Measurements from ENCODE around the gene OR6B2.
A peak's percentile ranks its signal among the peaks of the same experiment; 100 is the strongest.
"Not testable (repeated sequence)": the region's sequence is repeated elsewhere in the genome, so short reads cannot be mapped to it uniquely, and the experiment has no call there.

Gene OR6B2

DNA sequence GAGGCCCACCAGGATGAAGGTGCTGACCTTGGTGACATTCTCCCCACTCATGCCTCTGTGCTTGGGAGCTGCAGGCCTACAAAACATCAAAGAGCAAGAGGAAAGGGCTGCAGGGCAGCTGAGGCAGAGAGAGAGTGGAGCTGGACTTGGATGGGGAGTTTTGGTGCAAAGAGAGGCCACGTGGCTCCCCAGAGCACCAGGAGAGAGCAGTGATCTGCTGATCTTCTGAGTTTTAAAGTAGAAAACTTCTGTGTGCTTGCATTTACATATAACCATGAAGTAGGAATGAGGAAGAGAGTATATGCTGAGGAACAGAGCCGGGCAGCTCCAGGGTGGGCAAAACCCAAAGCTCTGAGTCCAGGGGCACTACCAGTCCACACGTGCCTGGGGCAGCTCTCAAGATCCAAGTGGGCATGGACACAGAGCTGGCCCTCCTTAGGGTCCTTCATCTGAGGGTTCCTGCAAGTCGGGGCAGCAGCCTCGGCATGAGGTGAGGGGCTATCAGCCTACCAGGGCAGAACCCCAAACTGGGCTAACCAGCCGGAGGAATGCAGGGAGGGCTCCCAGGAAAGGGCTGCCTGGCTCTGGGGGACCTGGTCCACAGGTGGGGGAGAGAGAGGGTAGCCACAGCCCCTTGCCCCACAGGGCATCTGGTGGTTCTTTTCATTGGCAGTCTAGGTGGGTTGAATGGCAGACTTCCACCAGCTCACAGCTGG, at the start of gene OR6B2:
Gene OR6B2 (minus strand): TSS at position 51 of the 716 bp plus-strand sequence. CDS start 0 bp downstream, at position 51.
- no peak for DNase-seq

DNA sequence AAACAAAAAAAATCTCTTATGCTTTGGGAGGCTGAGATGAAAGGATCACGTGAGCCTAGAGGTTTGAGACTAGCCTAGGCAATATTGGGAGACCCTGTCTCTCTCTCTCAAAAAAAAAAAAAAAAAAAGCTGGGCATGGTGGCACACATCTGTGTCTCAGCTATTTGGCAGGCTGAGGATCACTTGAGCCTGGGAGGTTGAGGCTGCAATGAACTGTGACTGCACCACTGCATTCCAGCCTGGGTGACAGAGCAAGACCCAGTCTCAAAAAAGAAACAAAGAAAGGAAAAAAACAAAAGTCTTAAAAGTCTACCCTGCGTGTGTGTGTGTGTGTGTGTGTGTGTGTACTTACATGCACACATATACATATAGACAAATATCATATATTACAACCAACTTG, 48.4 kb upstream of the OR6B2 start:
- no peak for DNase-seq

DNA sequence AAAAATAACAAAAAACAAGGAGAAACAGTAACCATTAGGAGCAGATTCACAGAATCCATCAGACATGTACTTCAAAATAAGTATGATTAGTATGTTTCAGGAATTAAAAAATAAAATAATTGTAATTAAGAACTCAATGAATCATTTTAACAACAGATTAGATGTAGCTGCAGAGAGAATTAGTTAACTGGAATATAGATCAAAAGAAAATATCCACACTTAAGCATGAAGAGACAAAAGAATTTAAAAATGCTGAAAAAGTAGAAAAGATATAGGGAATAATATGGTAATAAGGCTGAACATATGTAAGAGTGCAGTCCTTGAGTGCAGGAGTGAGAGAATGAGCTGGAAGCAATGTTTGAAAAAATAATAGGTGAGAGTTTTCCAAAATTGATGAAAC, 47.2 kb upstream of the OR6B2 start:
- DNase-seq, result no peak

DNA sequence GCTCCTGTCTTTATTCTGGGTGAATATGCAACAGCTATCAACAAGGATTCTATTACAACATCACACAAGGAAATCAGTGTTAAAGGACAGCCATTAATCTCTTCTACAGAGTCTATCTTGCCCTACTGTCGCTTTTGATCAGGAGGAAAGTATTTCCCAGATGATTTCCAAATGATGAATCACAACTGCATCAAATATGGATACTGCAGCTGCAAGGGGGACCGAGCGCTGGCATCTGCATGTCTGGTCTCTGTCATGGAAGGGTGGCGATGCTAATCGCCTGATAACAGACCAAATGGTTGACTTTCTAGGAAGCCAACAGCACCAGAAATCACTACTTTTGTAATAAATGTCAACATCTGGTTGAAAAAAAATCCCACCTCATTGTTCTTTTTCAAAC, 44.3 kb upstream of the OR6B2 start:
- DNase-seq, result no peak

DNA sequence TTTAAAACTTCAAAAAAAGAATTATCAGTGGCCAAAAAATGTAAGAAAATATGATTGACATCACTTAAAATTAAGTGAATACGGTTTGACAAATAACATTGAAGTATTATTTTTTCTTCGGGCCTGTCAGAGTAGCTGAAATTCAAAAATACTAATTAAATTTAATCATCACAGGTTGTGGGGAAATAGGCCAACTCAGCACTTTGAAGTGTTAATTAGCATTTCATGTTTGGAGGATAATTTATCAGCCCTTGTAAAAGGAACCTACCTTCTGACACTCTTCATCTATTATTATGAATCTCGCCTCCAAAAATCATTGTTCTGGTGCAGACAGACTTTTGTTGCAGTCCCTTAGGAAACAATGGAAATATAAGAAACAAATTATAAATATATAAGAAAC, 40.7 kb upstream of the OR6B2 start:
- no peak for DNase-seq

DNA sequence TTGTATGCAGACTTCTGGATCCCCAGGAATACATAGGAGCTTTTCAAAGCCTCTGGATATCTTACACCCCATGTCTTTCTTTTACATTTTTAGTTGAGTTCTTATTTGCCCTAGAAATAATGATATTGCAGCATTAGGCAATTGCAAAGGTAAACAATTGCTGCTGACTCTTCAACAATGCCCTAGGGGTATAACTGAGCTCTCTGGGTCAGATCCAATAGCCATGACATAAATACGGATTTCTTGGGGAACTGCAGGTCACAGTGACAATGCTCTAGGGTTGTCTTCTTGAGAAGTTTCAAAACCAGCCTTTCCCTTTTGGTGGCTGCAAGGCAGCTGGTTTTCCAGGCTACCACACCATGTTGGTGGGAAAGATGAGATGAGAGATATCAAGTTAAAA, 39.6 kb upstream of the OR6B2 start:
- DNase-seq, result no peak

DNA sequence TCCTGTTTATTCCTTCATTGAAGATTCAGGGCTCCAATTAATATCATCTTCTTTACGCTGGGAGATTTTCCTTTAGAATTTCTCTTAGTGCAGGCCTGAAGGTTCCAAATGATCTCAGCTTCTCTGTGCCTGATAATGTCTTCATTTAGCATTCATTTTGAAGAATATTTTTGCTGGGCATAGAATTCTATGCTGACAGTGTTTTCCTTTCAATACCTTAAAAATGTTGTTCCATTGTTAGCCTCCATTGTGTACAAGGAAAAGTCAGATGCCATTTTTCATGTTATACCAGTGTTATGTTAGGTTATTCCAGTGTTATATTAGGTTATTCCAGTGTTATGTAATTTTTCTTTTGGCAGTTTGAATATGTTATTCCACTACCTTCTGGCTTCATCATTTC, 38.0 kb upstream of the OR6B2 start:
- no peak for DNase-seq

DNA sequence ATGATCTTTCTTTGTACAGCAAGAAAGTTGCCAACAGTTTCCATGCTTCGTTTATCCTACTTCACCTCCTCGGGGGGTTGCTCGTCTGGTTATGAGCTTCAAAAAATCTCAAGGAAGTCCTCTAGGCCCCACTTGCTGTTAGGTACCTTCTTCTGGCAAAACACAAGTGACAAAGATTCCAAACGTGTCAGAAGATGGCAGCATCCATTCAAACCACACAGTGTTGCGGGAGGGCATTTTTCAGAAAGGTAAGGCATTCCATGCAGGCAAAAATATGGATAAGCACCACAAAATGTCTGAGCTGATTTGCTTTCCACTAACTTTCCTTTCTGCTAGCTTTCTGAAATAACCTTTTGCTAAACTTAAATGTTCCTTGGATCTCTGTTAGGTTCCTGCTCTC, 36.3 kb upstream of the OR6B2 start:
- DNase-seq, result no peak

DNA sequence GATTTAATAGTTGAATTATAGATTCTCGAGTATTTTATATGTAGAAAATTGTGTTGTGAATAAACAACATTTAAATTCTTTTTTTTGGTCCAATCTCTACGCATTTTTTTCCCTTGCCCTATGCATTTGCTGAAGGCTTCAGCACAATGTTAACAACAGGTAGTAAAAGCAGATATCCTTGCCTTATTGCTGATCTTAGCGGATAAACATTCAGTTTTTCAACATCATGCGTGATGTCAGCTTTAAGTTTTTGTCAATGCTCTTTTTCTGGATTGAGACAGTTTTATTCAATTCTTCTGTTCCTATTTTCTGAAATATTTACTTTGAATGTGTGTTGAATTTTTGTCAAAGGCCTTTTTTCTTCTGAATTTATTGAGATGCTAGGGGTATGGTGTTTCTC, 34.7 kb upstream of the OR6B2 start:
- no peak for DNase-seq

DNA sequence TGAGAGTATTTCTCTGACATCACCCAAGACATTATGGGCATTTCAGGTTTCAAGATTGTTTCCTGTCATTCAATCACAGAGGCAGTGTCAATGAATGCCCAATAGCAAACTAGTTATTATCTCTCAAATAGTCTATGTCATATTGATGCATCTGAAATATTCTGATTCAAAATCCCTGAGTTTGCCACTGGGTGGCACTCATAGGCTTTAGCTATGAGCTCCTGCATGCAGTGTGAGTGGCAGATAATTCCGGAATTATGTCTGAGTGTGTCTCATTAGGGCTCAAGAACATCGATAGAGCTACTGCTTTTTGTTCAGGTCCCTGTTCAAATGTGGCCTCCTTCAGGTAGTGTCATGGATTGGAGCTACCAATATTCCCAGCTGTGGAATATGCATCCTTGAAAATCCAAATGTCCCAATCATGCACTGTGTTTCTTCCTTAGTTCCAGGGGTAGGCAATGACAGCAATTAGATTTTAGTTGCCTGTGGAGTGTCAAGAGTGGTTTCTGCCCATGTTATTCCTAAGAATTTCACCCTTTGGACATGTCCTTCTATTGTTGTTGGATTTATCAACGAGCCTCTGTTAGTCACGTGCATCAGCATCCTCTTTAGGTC, 30.9 kb upstream of the OR6B2 start:
- peak; percentile 60 for DNase-seq

DNA sequence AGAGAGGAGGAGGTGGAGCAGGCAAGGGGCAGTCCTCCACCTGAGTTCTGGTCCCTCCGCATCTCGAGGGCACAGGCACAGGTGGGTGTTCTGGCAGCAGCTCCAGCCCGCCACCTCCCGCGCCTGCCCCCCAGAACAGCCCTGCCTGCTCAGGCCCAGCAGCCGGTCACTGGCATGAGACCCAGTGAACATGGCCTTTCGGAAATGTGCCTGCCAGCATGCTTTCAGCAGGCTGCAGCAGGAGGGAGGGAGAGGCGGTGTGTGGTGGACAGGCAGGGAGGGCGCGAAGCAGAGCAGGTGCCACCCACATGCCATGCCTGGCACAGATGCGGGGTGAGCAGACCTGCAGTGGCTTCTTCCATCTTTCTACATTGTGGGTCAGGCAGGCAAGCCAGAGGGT, 26.4 kb upstream of the OR6B2 start:
- no peak for DNase-seq

DNA sequence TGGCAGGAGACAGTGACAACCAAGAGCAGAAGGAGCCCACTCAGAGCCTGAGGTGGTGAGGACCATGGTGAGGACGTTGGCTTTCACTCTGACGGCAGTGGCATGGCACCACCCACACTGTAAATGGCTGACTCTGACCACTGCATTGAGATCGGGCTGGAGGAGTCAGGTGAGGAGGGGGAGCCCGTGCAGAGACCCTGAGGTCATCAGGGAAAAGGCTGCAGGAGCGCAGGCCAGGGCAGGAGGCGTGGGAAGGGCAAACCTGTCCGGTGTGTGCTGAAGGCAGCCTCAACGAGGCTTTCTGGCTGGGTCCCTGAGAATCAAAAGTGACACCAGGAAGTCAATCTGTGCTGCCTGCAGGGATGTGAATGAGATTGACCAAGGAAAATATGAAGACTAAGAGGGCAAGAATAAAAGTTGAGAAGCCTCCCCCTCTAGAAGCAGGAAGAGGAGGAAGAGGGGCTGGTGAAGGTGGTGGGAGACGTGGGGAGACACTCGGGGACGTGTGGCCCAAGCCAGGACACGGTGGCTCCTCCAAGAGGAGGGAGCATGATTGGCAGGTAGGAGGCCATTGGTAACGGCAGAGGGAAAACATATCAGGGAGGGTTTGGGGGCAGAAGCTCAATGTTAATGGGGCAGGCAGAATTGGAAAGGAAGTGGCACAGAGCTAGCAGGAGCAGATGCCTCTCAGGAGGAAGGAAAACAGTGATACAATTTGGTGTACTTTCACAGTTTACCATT, 25.1 kb upstream of the OR6B2 start:
- DNase-seq, result no peak

DNA sequence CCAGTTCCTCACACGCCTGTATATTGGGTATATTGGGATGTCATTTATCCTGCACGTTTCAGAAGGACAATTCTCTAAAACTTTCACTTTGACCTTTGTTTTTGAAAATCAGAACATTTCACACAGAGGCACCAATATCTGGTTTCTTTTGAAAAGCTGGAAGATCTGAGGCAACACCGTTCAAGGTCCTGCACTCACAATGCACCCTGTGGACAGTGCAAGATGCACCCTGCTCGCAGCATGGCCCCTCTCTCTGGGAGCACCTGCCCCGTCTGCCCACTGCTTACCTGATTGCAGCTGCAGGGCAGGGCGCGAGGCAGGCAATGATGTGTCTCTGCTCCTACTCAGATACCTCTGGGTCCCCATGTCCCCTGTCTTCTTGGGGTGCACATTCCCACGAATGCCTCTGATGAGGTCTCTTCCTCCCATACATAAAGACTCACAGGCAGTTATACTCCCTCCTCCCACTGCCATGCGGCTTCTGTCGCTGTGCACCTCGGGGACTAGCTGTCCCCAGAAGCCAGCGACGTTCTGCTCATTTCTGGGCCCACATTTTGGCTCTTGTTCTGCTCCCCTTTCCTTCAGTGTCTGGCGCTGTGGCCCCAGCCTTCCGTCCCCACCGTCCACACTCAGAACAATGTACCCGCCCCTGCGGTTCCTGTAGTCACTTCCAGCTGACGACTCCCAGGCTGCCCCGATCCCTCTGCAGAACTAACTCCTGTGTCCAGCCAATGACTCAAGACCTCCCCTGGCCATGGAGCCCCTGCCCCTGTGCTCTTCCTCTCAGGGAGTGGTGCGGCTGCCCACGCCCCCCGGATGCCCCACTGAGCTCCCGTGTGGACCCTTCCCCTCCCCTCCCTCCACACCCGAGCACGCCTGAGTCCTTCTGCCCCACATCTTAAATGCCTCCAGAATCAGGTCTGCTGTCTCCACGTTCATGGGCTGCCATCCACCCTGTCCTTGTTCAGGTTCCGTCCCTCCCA, 23.2 kb upstream of the OR6B2 start, which contains the start of gene OR6B3:
Gene OR6B3 (minus strand): TSS at position 349 of the 983 bp plus-strand sequence.
- no peak for DNase-seq

DNA sequence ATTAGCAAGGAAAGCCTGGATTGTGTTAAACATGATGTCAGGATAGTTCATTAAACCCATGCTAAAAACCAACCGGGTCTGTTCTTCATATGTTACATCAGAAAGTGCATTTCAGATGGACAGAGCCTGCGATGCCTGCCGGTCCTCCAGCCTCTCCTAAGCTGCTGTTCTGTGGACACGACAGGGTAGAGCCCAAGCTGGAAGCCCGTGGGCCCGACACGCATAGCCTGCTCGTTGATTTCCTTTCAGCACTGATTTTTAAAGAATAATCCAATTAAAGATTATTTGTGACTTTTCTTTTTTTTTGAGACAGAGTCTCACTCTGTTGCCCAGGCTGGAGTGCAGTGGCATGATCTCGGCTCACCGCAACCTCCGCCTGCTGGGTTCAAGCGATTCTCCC, 22.3 kb upstream of the OR6B2 start:
- DNase-seq, result no peak

DNA sequence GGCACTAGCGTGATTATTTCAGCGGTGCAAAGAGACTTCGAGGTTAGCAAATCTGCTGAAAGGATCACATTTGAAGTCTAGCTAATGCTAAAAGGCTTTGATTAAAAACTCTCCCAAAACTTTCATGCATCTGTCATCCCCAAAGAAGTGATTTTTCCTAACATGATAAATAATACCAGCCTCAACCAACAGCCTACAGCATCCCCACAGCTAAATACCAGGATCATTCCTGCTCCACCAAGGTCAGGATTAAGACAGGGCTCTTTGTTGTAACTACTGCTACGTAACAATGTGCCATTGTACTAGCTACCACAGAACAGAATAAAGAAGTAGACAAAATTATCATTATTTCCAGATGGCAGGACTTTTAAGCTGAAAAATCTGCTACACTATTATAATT, 21.5 kb upstream of the OR6B2 start:
- no peak for DNase-seq

DNA sequence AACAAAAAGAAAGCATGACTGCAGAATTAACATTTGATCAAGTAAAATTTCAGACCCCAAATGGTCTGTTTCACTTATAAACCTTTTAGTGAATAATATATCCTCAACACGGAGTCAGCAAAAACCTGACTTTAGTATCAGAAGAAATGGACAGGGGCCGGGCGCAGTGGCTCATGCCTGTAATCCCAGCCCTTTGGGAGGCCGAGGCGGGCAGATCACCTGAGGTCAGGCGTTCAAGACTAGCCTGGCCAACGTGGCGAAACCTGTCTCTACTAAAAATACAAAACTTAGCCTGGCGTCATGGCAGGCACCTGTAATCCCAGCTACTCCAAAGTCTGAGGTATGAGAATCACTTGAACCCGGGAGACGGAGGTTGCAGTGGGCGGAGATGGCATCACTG, 20.0 kb upstream of the OR6B2 start:
- no peak for DNase-seq

DNA sequence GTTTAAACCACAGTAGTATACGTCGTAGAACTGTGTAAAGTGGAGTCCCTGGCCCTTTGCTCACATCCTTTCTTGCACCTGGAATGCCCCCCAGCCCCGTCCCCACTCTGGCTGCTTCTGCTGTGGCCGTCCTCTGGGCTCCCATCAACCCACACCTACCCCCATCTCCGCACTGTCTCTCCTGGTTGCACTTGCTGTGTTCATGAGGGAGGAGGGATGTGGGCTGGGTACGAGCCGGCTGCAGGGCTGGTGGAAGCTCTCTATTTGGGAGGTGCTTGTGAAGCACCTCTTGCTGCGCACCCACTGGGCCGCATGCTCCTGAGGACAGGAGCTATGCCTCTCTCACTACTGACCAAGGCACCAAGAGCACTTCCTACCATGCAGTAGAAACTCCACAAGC, 18.0 kb upstream of the OR6B2 start:
- no peak for DNase-seq

DNA sequence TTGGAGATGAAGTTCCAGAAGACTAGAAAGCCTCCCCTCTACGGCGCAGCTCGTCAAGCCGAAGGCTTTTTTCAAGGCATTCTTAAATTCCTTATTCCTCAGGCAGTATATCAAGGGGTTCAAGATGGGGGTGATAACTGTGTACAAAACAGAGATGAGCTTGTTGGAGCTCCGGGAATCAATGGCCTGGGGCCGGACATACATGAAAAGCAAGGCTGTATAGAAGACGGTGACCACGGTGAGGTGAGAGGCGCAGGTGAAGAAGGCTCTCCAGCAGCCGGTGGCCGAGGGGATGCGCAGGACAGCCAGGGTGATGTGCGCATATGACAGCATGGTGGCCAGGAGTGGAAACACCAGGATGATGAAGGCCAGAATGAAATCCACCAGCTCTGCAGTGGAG, 14.9 kb upstream of the OR6B2 start:
- no peak for DNase-seq

DNA sequence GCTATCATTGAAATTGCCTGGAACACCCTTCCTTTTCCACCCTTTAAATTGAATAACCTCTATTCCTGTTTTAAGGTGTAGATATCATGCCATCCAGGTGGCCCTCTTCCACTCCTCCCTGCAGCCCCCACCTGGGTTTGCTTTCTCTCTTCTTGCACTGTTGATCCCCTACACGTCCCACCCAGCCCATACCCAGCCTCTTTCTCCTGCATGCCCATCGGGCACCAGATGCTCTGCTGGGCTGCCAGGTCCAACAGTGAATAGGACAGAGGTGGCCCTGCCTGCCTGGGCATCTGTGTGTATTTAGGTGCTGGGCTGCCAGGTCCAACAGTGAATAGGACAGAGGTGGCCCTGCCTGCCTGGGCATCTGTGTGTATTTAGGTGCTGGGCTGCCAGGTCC, 13.9 kb upstream of the OR6B2 start:
- not testable (repeated sequence) for DNase-seq

DNA sequence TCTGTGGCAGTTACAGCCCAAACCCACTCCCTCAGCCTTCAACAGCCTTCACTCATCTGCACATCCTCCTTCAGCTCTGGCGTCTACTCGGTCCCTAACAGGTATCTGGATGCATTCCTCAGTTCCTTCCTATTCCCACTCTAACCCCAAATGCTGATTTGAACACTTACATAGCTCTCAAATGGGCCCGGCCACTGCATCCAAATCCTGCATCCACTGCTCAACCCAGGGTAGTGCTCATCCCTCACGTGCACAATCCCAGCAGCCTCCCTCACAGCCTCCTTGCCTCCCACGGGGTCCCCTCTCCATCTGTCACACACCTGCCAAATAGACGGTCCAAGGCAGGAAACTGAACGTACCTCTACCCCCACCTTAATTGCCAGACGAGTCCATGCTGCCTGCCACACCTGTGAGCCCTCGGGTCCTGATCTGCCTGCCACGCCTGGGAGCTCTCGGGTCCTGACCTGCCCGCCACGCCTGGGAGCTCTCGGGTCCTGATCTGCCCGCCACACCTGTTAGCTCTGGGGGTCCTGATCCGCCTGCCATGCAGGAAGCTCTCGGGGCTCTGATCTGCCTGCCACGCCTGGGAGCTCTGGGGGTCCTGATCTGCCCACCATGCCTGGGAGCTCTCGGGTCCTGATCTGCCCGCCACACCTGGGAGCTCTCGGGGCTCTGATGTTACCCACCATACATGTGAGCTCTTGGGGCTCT, 13.2 kb upstream of the OR6B2 start:
- no peak for DNase-seq

DNA sequence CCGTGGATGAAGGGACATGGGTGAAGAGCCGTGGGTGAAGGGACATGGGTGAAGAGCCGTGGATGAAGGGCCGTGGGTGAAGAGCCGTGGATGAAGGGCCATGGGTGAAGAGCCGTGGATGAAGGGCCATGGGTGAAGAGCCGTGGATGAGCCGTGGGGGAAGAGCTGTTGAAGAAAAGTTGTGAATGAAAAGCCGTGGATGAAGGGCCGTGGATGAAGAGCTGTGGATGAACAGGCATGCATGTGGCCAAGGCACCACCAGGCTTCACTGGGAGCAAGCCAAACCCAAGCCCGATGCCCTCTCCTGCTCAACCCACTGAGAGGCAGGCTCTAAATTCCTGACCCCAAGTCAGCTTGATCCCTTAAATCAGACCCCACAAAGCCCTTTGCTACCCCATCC, 12.5 kb upstream of the OR6B2 start:
- DNase-seq, result no peak

DNA sequence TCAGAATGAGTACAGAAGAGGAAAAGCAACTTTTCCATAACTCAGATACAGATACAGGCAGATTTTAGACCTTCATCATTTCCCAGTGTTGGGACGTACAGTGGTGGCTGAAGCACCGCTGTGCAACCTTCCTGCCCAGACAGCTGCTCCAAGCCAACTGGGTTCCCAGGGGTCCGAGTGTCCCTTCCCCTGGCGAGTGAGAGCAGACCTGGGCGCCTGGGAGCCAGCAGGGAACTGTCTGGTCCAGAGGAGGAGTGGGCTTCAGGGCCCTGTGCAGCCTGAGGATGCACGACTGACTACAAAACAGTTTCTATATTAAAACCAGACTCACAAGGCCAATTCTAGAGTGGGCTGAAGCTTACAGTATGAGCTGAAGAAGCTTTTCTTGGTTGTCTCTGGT, 11.1 kb upstream of the OR6B2 start:
- DNase-seq, result no peak
